Coronary artery (tissue), 2 donors: ENCODE data around the gene HSPB7.
"Not testable (repeated sequence)": the region's sequence is repeated elsewhere in the genome, so short reads cannot be mapped to it uniquely, and the experiment has no call there.

ENCODE experiments used
- DNase-seq: peaks from one replicate; pipeline ENCODE4 v3.0.0-alpha.2; 2017; ENCODE audit warnings: low spot score
- H3K27ac ChIP-seq, 2 donors: fragments of 200-600 bp; sonication (generic); one replicate each; pipeline ENCODE4 v1.5.1; 2016 to 2019
- H3K4me3 ChIP-seq: fragments of 200-600 bp; sonication (generic); 2 replicates; pipeline ENCODE4 v1.5.1; 2016; ENCODE audit warnings: mild to moderate bottlenecking, moderate library complexity
- TF ChIP-seq, protein P1 (sequence below): fragments of 200-600 bp; sonication (generic); IDR thresholded peaks from one replicate; pipeline ENCODE4 v1.5.1; 2019; ENCODE audit warnings: antibody characterized with exemption

Gene HSPB7

GRCh38 chr1:16023050-16023653 is 5.3 kb upstream of the HSPB7 start:
- no peak overlapping the region for H3K27ac ChIP-seq
- H3K4me3 ChIP-seq: no peak overlapping the region
- no peak for DNase-seq
- TF ChIP-seq, protein P1, sequence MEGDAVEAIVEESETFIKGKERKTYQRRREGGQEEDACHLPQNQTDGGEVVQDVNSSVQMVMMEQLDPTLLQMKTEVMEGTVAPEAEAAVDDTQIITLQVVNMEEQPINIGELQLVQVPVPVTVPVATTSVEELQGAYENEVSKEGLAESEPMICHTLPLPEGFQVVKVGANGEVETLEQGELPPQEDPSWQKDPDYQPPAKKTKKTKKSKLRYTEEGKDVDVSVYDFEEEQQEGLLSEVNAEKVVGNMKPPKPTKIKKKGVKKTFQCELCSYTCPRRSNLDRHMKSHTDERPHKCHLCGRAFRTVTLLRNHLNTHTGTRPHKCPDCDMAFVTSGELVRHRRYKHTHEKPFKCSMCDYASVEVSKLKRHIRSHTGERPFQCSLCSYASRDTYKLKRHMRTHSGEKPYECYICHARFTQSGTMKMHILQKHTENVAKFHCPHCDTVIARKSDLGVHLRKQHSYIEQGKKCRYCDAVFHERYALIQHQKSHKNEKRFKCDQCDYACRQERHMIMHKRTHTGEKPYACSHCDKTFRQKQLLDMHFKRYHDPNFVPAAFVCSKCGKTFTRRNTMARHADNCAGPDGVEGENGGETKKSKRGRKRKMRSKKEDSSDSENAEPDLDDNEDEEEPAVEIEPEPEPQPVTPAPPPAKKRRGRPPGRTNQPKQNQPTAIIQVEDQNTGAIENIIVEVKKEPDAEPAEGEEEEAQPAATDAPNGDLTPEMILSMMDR: no peak

DNA sequence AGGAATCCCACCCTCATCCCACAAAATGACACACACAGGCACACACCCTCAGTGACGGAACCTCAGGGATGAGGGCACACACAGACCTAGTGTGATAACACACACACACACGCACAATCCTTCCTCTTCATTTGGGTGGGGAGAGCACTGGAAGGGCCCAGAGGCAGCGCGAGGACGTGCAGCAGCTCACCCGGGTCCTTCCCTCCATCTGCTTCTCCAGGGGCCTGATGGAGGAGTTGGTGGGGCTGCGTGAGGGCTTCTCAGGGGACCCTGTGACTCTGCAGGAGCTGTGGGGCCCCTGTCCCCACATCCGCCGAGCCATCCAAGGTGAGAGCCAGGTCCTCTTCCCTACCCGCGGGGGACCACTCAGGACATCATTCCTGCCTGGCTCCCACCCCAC is 4.5 kb upstream of the HSPB7 start:
- TF ChIP-seq, protein P1: no peak
- Histone ChIP-seq H3K4me3 (no peak overlapping the region), H3K27ac (no peak overlapping the region)

GRCh38 chr1:16021681-16022080 is 3.8 kb upstream of the HSPB7 start, which contains the start of gene CLCNKA:
TSS of gene CLCNKA (plus strand) at chr1:16022036. CDS start at chr1:16022620, 584 bp downstream.
- Histone ChIP-seq H3K4me3 (no peak within 1 kb of the TSS), H3K27ac (no peak within 1 kb of the TSS)
- TF ChIP-seq, protein P1: no peak
- no peak for DNase-seq

More for the DNA sequence above, 4.5 kb upstream of the HSPB7 start:
- DNase-seq: no peak

DNA sequence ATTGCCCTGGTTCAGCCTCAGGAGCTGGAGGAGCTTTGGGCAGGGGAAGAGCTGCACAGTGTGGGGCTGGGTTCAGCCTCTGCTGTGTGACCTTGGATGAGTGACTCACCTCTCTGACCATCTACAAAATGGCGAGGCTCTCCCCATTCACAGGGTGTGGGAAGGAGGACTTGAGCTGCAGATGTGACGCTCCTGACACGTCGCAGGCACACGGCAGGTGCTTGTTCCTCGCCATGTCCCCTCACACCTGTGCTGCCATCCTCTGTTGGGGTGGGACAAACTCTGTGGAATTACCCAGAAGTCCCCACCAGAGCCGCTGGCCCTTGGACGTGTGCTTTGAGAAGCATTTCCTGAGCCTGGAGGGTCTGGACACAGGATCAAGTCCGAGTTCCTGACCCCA is 3.0 kb upstream of the HSPB7 start:
- peak overlapping the region; percentile 98 for H3K27ac ChIP-seq
- not testable (repeated sequence) for DNase-seq, H3K4me3 ChIP-seq

- Histone ChIP-seq H3K4me3 (no peak overlapping the region), H3K27ac (peak overlapping the region; percentile 98)
- TF ChIP-seq, protein P1: no peak
- no peak for DNase-seq
Observed at GRCh38 chr1:16020325-16020724, 2.5 kb upstream of the HSPB7 start.

GRCh38 chr1:16019644-16020277 is 1.9 kb upstream of the HSPB7 start:
- DNase-seq: peak; percentile 85
- H3K27ac ChIP-seq: peak overlapping the region; percentile 98
- TF ChIP-seq, protein P1: no peak
- no peak overlapping the region for H3K4me3 ChIP-seq

DNA sequence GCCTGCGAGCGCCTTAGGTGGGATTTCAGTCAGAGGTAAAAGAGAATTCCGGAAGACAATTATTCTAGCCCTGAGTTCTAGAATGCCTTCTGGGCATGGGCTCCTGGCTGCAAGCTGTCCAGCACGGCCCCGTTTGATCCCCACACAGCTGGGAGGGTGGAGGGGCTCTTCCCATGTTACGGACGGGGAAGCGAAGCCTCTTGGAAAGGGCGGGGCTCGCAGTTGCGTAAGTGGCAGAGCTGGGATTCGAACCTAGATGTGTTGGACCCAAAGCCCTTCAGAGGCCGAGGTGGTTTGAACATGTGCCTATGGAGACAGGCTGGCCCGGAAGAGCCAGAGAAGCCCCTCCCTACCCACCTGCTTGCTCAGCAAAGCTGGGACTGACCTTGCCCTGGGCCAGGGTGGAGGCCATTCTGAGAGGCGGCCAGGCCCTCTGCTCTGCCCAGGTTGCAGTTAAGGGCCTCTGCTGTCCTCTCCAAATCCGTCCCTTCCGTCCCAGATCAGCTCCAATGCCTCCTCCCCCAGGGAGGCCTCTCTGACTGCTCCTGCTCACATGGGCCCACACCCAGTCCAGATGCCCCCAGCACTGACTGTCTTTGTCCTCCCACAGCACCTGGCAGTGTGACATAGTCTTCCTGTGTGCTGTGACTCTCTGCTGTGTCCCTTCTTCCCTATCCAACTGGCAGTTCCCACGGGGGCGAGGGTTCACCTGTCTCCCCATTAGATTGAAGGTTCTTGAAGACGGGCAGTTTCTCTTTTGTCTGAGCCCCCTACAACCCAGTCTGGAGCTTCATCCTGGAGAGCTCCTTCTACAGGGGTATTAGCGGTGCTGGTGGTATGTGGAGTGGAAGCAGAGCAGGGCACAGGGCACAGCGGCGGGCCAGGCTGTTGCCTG is 1.2 kb upstream of the HSPB7 start:
- TF ChIP-seq, protein P1: no peak
- no peak for DNase-seq
- peak overlapping the region; percentile 79 for H3K4me3 ChIP-seq
- H3K27ac ChIP-seq: peak overlapping the region; percentile 98
